GM12878 (cell line): ENCODE measurements around the gene FOSL1. TPM values are rescaled to one million over a fixed set of nuclear protein-coding genes. Genes with fewer than 3 reads are reported as not detected.
A peak's percentile ranks its signal among the peaks of the same experiment; 100 is the strongest.

Experiments used
- BCL11A ChIP-seq: IDR thresholded peaks from 2 replicates; pipeline ENCODE4 v1.6.1; 2011; ENCODE audit warnings: low read depth, low read length
- BMI1 ChIP-seq: fragments of 450-650 bp; IDR thresholded peaks from 2 replicates; pipeline ENCODE4 v1.6.1; 2016; ENCODE audit warnings: mild to moderate bottlenecking, moderate library complexity, borderline replicate concordance
- BRCA1 ChIP-seq: IDR thresholded peaks from 2 replicates; pipeline ENCODE4 v1.6.1; 2011; ENCODE audit warnings: low read depth, low read length, improper control_type of control experiment
- DPF2 ChIP-seq: fragments of 450-650 bp; IDR thresholded peaks from 2 replicates; pipeline ENCODE4 v1.6.1; 2017; ENCODE audit warnings: mild to moderate bottlenecking
- FOS ChIP-seq: IDR thresholded peaks from 3 replicates; pipeline ENCODE4 v1.6.1; 2011; ENCODE audit warnings: borderline replicate concordance; ENCODE audit not compliant: insufficient read length; ENCODE audit errors: extremely low read depth
- JUND ChIP-seq: IDR thresholded peaks from 2 replicates; pipeline ENCODE4 v1.6.1; 2012; ENCODE audit warnings: low read depth, mild to moderate bottlenecking, low read length, improper control_type of control experiment, moderate library complexity
- MEF2B ChIP-seq: fragments of 450-650 bp; IDR thresholded peaks from 2 replicates; pipeline ENCODE4 v1.6.1; 2018; ENCODE audit warnings: mild to moderate bottlenecking, moderate library complexity; ENCODE audit not compliant: partially characterized antibody, poor library complexity, severe bottlenecking
- MYB ChIP-seq: fragments of 150-350 bp; IDR thresholded peaks from 2 replicates; pipeline ENCODE4 v1.6.1; 2014; ENCODE audit warnings: mild to moderate bottlenecking, low read depth, low read length, borderline replicate concordance
- NFYA ChIP-seq: IDR thresholded peaks from 2 replicates; pipeline ENCODE4 v1.6.1; 2011; ENCODE audit warnings: low read depth, mild to moderate bottlenecking, low read length, improper control_type of control experiment, borderline replicate concordance
- NFYB ChIP-seq: IDR thresholded peaks from 2 replicates; pipeline ENCODE4 v1.6.1; 2011; ENCODE audit warnings: low read depth, mild to moderate bottlenecking, low read length, improper control_type of control experiment, moderate library complexity; ENCODE audit not compliant: insufficient read depth
- NR2C2 ChIP-seq: IDR thresholded peaks from 2 replicates; pipeline ENCODE4 v1.6.1; 2011; ENCODE audit warnings: borderline replicate concordance, low read depth; ENCODE audit not compliant: control insufficient read depth, insufficient read length
- RAD51 ChIP-seq: fragments of 450-650 bp; IDR thresholded peaks from 2 replicates; pipeline ENCODE4 v1.6.1; 2016; ENCODE audit warnings: moderate library complexity, mild to moderate bottlenecking, inconsistent platforms
- RB1 ChIP-seq: fragments of 450-650 bp; formaldehyde crosslinking; IDR thresholded peaks from 2 replicates; pipeline ENCODE4 v1.6.1; 2017; ENCODE audit warnings: mild to moderate bottlenecking, borderline replicate concordance
- RCOR1 ChIP-seq: conservative IDR thresholded peaks from 2 replicates; pipeline ENCODE4 v1.6.1; 2012; ENCODE audit warnings: low read depth, low read length, improper control_type of control experiment
- RUNX3 ChIP-seq: IDR thresholded peaks from 2 replicates; pipeline ENCODE4 v1.6.1; 2012; ENCODE audit warnings: low read length, inconsistent platforms
- SMAD1 ChIP-seq: fragments of 450-650 bp; IDR thresholded peaks from 2 replicates; pipeline ENCODE4 v1.6.1; 2018; ENCODE audit warnings: mild to moderate bottlenecking, low read depth; ENCODE audit not compliant: partially characterized antibody
- SMARCA5 ChIP-seq: fragments of 450-650 bp; IDR thresholded peaks from 2 replicates; pipeline ENCODE4 v1.6.1; 2017; ENCODE audit warnings: mild to moderate bottlenecking
- SREBF1 ChIP-seq: IDR thresholded peaks from 2 replicates; pipeline ENCODE4 v1.6.1; 2012; ENCODE audit warnings: mild to moderate bottlenecking, low read length
- SREBF2 ChIP-seq: IDR thresholded peaks from 2 replicates; pipeline ENCODE4 v1.6.1; 2012; ENCODE audit warnings: mild to moderate bottlenecking, low read length
- STAT3 ChIP-seq: IDR thresholded peaks from 2 replicates; pipeline ENCODE4 v1.6.1; 2011; ENCODE audit warnings: low read depth, low read length, improper control_type of control experiment
- SUZ12 ChIP-seq: fragments of 200-600 bp; sonication (generic); IDR thresholded peaks from one replicate; pipeline ENCODE4 v1.6.1; 2018; ENCODE audit warnings: antibody characterized with exemption, mild to moderate bottlenecking; ENCODE audit not compliant: unreplicated experiment
- TARDBP ChIP-seq: IDR thresholded peaks from 2 replicates; pipeline ENCODE4 v1.6.1; 2016; ENCODE audit warnings: borderline replicate concordance
- TCF7 ChIP-seq: IDR thresholded peaks from 2 replicates; pipeline ENCODE4 v1.6.1; 2014; ENCODE audit warnings: antibody characterized with exemption, borderline replicate concordance
- USF2 ChIP-seq: IDR thresholded peaks from 2 replicates; pipeline ENCODE4 v1.6.1; 2011; ENCODE audit warnings: low read depth, low read length, improper control_type of control experiment, borderline replicate concordance
- ZNF207 ChIP-seq: fragments of 450-650 bp; IDR thresholded peaks from 2 replicates; pipeline ENCODE4 v1.6.1; 2014; ENCODE audit warnings: antibody characterized with exemption, mild to moderate bottlenecking, borderline replicate concordance
- ZNF217 ChIP-seq: fragments of 450-650 bp; IDR thresholded peaks from 2 replicates; pipeline ENCODE4 v1.6.1; 2017; ENCODE audit warnings: antibody characterized with exemption, mild to moderate bottlenecking
- ZNF274 ChIP-seq: IDR thresholded peaks from one replicate; pipeline ENCODE4 v1.8.0; 2011; ENCODE audit not compliant: insufficient read length, insufficient read depth
- ZZZ3 ChIP-seq: IDR thresholded peaks from 2 replicates; pipeline ENCODE4 v1.6.1; 2011; ENCODE audit warnings: low read depth; ENCODE audit not compliant: control insufficient read depth, insufficient read length
- polyA plus RNA-seq, 11 experiments: library from polyadenylated mRNA; depleted of rRNA in 4 of 11; unstranded in 6 of 11; stranded (reverse) in 5 of 11; fragments of >200 nt; fragmentation: Nextera tagmentation in 4 of 11; fragmentation: Illumina TruSeq in 1 of 11; extraction: Ambion mirVana in 4 of 11; extraction: Trizol in 1 of 11; gene quantifications; 1 replicate in 1 of 11; 2 replicates in 10 of 11; pipeline versions ENCODE4 v1.2.1 to v1.2.3, GENCODE V29; 2011 to 2016; ENCODE audit warnings: inconsistent platforms in 2 of 11, missing spikeins in 2 of 11, low read depth in 1 of 11
- total RNA-seq, 4 experiments: library from RNA; depleted of rRNA in 3 of 4; stranded (reverse); fragments of >200 nt in 3 of 4; fragmentation: Illumina TruSeq in 1 of 4; extraction: Trizol in 1 of 4; gene quantifications; 2 replicates each; pipeline versions ENCODE4 v1.2.1 to v1.2.3, GENCODE V29; 2013 to 2021
- TF ChIP-seq, protein P1 (sequence below): fragments of 450-650 bp; IDR thresholded peaks from 2 replicates; pipeline ENCODE4 v1.6.1; 2017; ENCODE audit warnings: mild to moderate bottlenecking

The FOSL1 gene
- total and polyA plus RNA-seq, 10 of the 15 experiments (the other 5 are each of a cell fraction or from before 2014, with no cell fraction given) = 0.82 to 5.4 (median 2.1) TPM

GRCh38 chr11:65888163-65888814 is 11.9 kb downstream of the FOSL1 start, which contains the start of gene FIBP (continued):
- TF ChIP-seq SMARCA5 (peak; percentile 81), SMAD1 (peak; percentile 16), JUND (no peak), BMI1 (no peak), ZNF274 (no peak), USF2 (no peak), TCF7 (no peak), MEF2B (peak; percentile 26), RB1 (peak; percentile 87; the same call in 1 of the 2 replicates), BRCA1 (no peak), ZZZ3 (no peak), RCOR1 (no peak), ZNF217 (no peak), TARDBP (no peak), SREBF2 (no peak), SUZ12 (no peak), STAT3 (no peak), DPF2 (0 out of 2 replicates have a peak, but pooled peaks have one; percentile 44), NFYB (no peak), MYB (no peak), FOS (no peak), NR2C2 (no peak), BCL11A (0 out of 2 replicates have a peak, but pooled peaks have one; percentile 32), RAD51 (no peak), RUNX3 (no peak), NFYA (no peak), SREBF1 (peak; percentile 48; the same call in 1 of the 2 replicates), ZNF207 (peak; percentile 62; the same call in 1 of the 2 replicates)
- TF ChIP-seq, protein P1, sequence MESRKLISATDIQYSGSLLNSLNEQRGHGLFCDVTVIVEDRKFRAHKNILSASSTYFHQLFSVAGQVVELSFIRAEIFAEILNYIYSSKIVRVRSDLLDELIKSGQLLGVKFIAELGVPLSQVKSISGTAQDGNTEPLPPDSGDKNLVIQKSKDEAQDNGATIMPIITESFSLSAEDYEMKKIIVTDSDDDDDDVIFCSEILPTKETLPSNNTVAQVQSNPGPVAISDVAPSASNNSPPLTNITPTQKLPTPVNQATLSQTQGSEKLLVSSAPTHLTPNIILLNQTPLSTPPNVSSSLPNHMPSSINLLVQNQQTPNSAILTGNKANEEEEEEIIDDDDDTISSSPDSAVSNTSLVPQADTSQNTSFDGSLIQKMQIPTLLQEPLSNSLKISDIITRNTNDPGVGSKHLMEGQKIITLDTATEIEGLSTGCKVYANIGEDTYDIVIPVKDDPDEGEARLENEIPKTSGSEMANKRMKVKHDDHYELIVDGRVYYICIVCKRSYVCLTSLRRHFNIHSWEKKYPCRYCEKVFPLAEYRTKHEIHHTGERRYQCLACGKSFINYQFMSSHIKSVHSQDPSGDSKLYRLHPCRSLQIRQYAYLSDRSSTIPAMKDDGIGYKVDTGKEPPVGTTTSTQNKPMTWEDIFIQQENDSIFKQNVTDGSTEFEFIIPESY = no peak
